ENCODE measurements around the gene SNPH.

GRCh38 chr20:1325173-1326030 lies 59.3 kb downstream of the SNPH start:
- TF ChIP-seq, protein P1, sequence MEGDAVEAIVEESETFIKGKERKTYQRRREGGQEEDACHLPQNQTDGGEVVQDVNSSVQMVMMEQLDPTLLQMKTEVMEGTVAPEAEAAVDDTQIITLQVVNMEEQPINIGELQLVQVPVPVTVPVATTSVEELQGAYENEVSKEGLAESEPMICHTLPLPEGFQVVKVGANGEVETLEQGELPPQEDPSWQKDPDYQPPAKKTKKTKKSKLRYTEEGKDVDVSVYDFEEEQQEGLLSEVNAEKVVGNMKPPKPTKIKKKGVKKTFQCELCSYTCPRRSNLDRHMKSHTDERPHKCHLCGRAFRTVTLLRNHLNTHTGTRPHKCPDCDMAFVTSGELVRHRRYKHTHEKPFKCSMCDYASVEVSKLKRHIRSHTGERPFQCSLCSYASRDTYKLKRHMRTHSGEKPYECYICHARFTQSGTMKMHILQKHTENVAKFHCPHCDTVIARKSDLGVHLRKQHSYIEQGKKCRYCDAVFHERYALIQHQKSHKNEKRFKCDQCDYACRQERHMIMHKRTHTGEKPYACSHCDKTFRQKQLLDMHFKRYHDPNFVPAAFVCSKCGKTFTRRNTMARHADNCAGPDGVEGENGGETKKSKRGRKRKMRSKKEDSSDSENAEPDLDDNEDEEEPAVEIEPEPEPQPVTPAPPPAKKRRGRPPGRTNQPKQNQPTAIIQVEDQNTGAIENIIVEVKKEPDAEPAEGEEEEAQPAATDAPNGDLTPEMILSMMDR (conservative IDR thresholded peaks at IDR 0.05; ENCODE audit: low read depth, low read length) = no peak
- no peak for TF ChIP-seq EZH2 (IDR thresholded peaks at IDR 0.05; ENCODE audit: borderline replicate concordance, low read depth, low read length, poor library complexity, severe bottlenecking)

Data from A673 (cell line).